HepG2 (cell line): ENCODE results near the gene MED25. TPM values are rescaled to one million over a fixed set of nuclear protein-coding genes. Genes with fewer than 3 reads are reported as not detected.
A peak's percentile ranks its signal among the peaks of the same experiment; 100 is the strongest.

Experiments
- ATF7 ChIP-seq, 2 experiments: fragments of 450-650 bp in 1 of 2; sonication (generic) in 1 of 2; formaldehyde crosslinking in 1 of 2; IDR thresholded peaks; 2 replicates each; pipeline versions ENCODE4 v1.4.0 to v1.6.1; 2016 to 2020; ENCODE audit warnings: antibody characterized with exemption in 1 of 2, mild to moderate bottlenecking in 1 of 2, missing genetic modification reagents in 1 of 2
- CREB1 ChIP-seq, 2 experiments: fragments of 450-650 bp in 1 of 2; IDR thresholded peaks; 2 replicates each; pipeline ENCODE4 v1.6.1; 2016 to 2017; ENCODE audit warnings: control low read depth in 1 of 2, mild to moderate bottlenecking in 1 of 2, missing compliant biosample characterization in 1 of 2, missing genetic modification characterization in 1 of 2
- E2F1 ChIP-seq: sonication (generic); formaldehyde crosslinking; IDR thresholded peaks from 2 replicates; pipeline ENCODE4 v1.5.0; 2020; ENCODE audit warnings: missing genetic modification reagents
- FOXA1 ChIP-seq, 2 experiments: fragments of 450-650 bp in 1 of 2; sonication (generic) in 1 of 2; formaldehyde crosslinking in 1 of 2; IDR thresholded peaks; 2 replicates each; pipeline versions ENCODE4 v1.4.0 to v1.6.1; 2016 to 2020; ENCODE audit warnings: missing genetic modification reagents in 1 of 2
- FOXA3 ChIP-seq: IDR thresholded peaks from 2 replicates; pipeline ENCODE4 v1.6.1; 2016; ENCODE audit warnings: missing genetic modification reagents, missing compliant biosample characterization
- GTF2F1 ChIP-seq: fragments of 150-350 bp; IDR thresholded peaks from 2 replicates; pipeline ENCODE4 v1.6.1; 2014; ENCODE audit warnings: low read length
- NFRKB ChIP-seq: fragments of 450-650 bp; IDR thresholded peaks from 2 replicates; pipeline ENCODE4 v1.6.1; 2017
- RXRB ChIP-seq: IDR thresholded peaks from 2 replicates; pipeline ENCODE4 v1.6.1; 2016; ENCODE audit warnings: borderline replicate concordance, missing genetic modification reagents, missing compliant biosample characterization
- SIN3B ChIP-seq: fragments of 150-350 bp; IDR thresholded peaks from 2 replicates; pipeline ENCODE4 v1.6.1; 2014; ENCODE audit warnings: low read length
- ZBTB33 ChIP-seq: sonication (generic); formaldehyde crosslinking; IDR thresholded peaks from 2 replicates; pipeline ENCODE4 v1.4.0; 2020; ENCODE audit warnings: missing genetic modification reagents
- ZMYM2 ChIP-seq: sonication (generic); formaldehyde crosslinking; IDR thresholded peaks from 2 replicates; pipeline ENCODE4 v1.8.0; 2022; ENCODE audit warnings: mild to moderate bottlenecking, missing genetic modification reagents
- ZNF18 ChIP-seq: sonication (generic); formaldehyde crosslinking; IDR thresholded peaks from 2 replicates; pipeline ENCODE4 v1.8.0; 2022; ENCODE audit warnings: mild to moderate bottlenecking, missing genetic modification reagents; ENCODE audit not compliant: insufficient replicate concordance
- ZNF609 ChIP-seq: sonication (generic); formaldehyde crosslinking; IDR thresholded peaks from 2 replicates; pipeline ENCODE4 v1.4.0; 2020; ENCODE audit warnings: mild to moderate bottlenecking, missing genetic modification reagents, borderline replicate concordance
- ZNF639 ChIP-seq: conservative IDR thresholded peaks from 2 replicates; pipeline ENCODE4 v1.6.1; 2018; ENCODE audit warnings: missing genetic modification reagents
- ZNF775 ChIP-seq: sonication (generic); formaldehyde crosslinking; IDR thresholded peaks from 2 replicates; pipeline ENCODE4 v1.4.0; 2020; ENCODE audit warnings: missing genetic modification reagents, mild to moderate bottlenecking, moderate library complexity, borderline replicate concordance
- ZNF788 ChIP-seq: sonication (generic); formaldehyde crosslinking; IDR thresholded peaks from 2 replicates; pipeline ENCODE4 v1.5.0; 2020; ENCODE audit warnings: mild to moderate bottlenecking, missing genetic modification reagents, borderline replicate concordance
- polyA plus RNA-seq, 8 experiments: library from polyadenylated mRNA; depleted of rRNA in 3 of 8; stranded (reverse) in 7 of 8; unstranded in 1 of 8; fragments of >200 nt; fragmentation: Illumina TruSeq in 4 of 8; extraction: Trizol in 4 of 8; gene quantifications; 2 replicates each; pipeline versions ENCODE4 v1.2.1 to v1.2.3, GENCODE V29; 2011 to 2016; ENCODE audit warnings: low read depth in 4 of 8, missing spikeins in 1 of 8, mixed read lengths in 1 of 8; ENCODE audit not compliant: insufficient read depth in 1 of 8
- total RNA-seq, 5 experiments: library from RNA; depleted of rRNA; stranded (reverse); fragments of >200 nt; fragmentation: Illumina TruSeq; extraction: Trizol; gene quantifications; 2 replicates each; pipeline ENCODE4 v1.2.3, GENCODE V29; 2016; ENCODE audit warnings: low read depth in 1 of 5

Gene MED25
- total and polyA plus RNA-seq, 2 of the 13 experiments (the other 11 are each of a cell fraction or from before 2014, with no cell fraction given), result 11.1 to 15.1 TPM

GRCh38 chr19:49866933-49867782, 49.1 kb downstream of the MED25 start, which contains the start of gene PNKP (continued):
- peak; percentile 80; the same call in 1 of the 2 replicates for TF ChIP-seq ZNF639 (CRISPR knock-in tag)
- TF ChIP-seq E2F1 (CRISPR knock-in tag), result peak; percentile 46; the same call in 1 of the 2 replicates
- no peak for TF ChIP-seq NFRKB
- peak; percentile 12; the same call in 1 of the 2 replicates for TF ChIP-seq SIN3B
- TF ChIP-seq FOXA3 (CRISPR knock-in tag), result peak; percentile 5; the same call in 1 of the 2 replicates
- peak; percentile 80 for TF ChIP-seq CREB1 (IDR thresholded peaks at IDR 0.05)
- TF ChIP-seq CREB1 (CRISPR knock-in tag; IDR thresholded peaks at IDR 0.05), result peak; percentile 91
- TF ChIP-seq ZNF18, result peak; percentile 43
- no peak for TF ChIP-seq ATF7 (IDR thresholded peaks at IDR 0.05)
- no peak for TF ChIP-seq ATF7 (CRISPR knock-in tag; IDR thresholded peaks at IDR 0.05)
- no peak for TF ChIP-seq ZMYM2 (CRISPR knock-in tag)
- TF ChIP-seq ZNF775 (CRISPR knock-in tag), result no peak
- TF ChIP-seq ZBTB33, result 0 out of 2 replicates have a peak, but pooled peaks have one; percentile 12
- no peak for TF ChIP-seq GTF2F1
- TF ChIP-seq ZNF609 (CRISPR knock-in tag), result peak; percentile 36; the same call in 1 of the 2 replicates
- TF ChIP-seq RXRB (CRISPR knock-in tag), result peak; percentile 10; the same call in 1 of the 2 replicates
- TF ChIP-seq ZNF788 (CRISPR knock-in tag), result peak; percentile 87; the same call in 1 of the 2 replicates
- TF ChIP-seq FOXA1 (IDR thresholded peaks at IDR 0.05), result no peak
- no peak for TF ChIP-seq FOXA1 (CRISPR knock-in tag; IDR thresholded peaks at IDR 0.05)
